Limb (tissue), 2 donors: ENCODE measurements around the gene CACNA1H.

Experiments
- DNase-seq, 2 donors: peaks; one replicate each; pipeline ENCODE4 v3.0.0-alpha.2; 2016; ENCODE audit errors: extremely low spot score in 2 of 2

CACNA1H gene

DNA sequence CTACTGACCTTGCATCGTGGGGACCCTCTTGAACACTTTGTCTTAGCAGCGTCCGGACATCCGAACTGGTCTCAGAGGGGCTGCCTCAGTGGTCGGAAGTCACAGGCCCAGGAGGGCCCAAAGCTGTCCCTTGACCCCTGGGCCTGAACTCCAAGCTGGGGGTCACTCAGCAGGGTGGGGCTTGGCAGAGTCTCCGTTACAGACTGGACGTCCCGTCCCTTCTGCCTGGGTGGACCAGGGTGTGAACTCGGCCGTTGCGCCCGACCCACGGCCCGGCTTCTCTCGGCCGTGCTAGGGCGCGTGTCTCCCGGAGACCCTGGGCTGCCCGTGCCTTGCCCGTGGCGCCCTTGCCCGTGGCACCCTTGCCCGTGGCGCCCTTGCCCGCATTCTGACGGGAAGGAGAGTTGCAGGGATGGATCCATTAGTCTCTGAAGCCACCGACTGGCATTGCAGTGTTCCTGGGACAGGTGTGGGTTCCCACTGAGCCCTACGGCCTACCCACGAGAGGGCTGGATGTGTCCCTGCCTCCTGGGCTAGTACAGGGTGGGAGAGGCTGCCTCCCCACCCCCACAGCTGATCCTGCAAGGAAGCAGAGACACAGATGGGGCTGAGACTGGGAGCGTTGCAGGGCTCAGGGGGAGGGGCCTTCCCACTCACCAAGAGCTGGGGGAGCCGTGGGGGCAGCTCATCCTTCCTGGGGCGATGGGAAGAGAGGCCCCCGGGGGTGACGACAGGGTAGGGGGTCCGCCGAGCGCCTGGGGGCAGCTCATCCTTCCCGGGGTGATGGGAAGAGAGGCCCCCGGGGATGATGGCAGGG is 4.9 kb downstream of the CACNA1H start:
- no peak for DNase-seq

- peak in 1 of 2 donors; percentile 68 for DNase-seq
These were observed 5.8 kb downstream of the CACNA1H start for GRCh38 chr16:1158456-1159324.

GRCh38 chr16:1159325-1159972 is 6.5 kb downstream of the CACNA1H start:
- DNase-seq, result peak in 1 of 2 donors; percentile 68

DNA sequence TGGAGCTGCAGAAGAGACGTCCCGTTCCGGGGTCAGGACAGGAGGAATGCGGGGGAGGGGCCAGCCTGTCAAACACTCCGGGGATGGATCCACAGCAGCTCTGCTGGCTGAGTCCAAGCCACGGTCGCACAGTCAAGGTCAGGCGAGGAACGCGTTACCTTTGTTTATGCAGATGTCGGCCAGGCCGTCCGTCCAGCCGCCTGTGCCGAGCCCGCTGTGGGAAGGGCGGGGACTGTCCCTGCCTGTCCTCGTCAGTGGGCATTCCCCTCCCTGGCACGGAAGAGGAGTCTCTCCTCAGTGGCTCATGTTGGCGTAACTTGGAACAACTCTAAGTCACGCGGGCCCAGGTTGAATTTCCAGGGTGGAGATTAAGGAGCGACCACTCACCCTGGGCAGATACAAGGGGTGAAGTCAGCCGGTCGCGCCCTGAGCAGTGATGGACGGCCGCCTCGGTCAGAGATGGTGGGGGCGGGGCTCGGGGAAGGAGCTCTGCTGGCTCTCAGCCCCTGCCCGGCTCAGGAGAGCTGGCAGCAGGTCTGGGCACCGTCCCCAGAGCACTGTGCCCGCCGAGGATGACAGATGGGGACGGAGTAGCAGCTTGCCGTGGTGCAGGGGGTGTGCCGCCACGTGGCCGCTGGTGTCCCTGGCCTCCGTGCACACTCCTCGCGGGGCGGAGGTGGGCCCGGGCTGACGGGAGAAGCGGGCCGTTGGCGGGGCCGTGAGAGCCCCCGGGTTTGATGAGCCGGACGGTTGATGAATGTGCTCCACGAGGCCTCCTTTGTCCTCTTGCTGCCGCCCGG is 7.3 kb downstream of the CACNA1H start:
- DNase-seq, result no peak

- no peak for DNase-seq
These were observed 8.0 kb downstream of the CACNA1H start for GRCh38 chr16:1160773-1161348.

- DNase-seq, result no peak
These were observed 10.0 kb downstream of the CACNA1H start for GRCh38 chr16:1162701-1163566.

- DNase-seq, result no peak
These were observed 10.7 kb downstream of the CACNA1H start for GRCh38 chr16:1163567-1164055.

- no peak for DNase-seq
These were observed 11.5 kb downstream of the CACNA1H start for GRCh38 chr16:1164382-1164781.

- DNase-seq, result no peak
These were observed 12.1 kb downstream of the CACNA1H start for GRCh38 chr16:1164975-1165374.

GRCh38 chr16:1165511-1165910 is 12.6 kb downstream of the CACNA1H start:
- DNase-seq, result no peak

- no peak for DNase-seq
These were observed 14.6 kb downstream of the CACNA1H start for GRCh38 chr16:1167276-1168107.

DNA sequence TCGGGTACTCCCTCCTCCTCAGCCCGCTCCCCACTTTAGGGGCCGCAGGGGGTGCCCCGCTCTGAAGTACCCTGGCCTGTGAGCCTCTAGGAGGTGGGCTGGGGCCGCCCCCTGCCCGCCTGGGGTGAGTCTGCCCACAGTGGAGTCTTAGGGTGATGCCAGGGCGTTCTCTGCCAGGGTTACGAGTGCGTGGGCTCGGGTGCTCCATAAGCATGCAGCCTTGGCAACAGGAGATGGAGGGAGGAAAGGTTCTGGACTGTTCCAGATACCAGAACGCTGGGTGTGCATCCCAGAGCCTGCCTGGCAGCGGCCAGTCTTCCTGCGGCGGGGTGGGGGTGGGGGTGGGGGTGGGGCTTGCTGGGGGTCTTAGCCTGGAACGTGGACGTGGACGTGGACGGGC is 15.9 kb downstream of the CACNA1H start:
- DNase-seq, result no peak

- DNase-seq, result no peak
These were observed 16.6 kb downstream of the CACNA1H start for GRCh38 chr16:1169285-1170075.

- no peak for DNase-seq
These were observed 17.1 kb downstream of the CACNA1H start for GRCh38 chr16:1170076-1170418.

- DNase-seq, result no peak
These were observed 18.1 kb downstream of the CACNA1H start for GRCh38 chr16:1171001-1171400.

DNA sequence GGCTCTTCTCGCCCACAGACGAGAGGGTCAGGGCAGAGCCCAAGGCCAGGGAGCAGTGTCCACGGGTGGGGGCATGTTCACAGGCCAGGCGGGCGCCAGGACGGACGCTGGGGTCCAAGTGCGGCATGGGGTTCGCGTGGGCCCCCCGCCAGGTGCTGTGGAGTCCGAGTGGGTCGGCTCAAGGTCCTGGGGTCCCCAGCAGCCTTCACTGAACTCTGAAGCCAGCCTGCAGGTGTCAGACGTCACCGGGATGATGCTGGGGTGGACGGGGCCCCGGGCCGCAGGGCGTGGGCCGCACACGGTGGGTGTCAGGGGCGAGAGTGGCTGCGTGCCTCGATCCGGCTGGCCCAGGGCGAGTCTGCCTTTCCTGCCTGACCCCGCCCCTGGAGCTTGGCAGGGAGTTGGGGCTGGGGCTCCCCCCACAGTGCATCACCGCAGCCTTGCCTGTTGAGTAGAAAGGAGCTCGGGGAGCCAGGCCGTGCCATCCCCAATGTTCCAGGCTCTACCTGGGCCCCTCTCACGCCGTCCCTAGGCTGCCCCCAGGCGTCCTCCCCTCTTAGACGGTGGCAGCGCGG is 19.0 kb downstream of the CACNA1H start:
- DNase-seq, result no peak

GRCh38 chr16:1172651-1173050 is 19.7 kb downstream of the CACNA1H start:
- no peak for DNase-seq
